GM12878 (cell line): Measurements from ENCODE around the gene MBD5. TPM values are rescaled to one million over a fixed set of nuclear protein-coding genes. Genes with fewer than 3 reads are reported as not detected.

Source experiments
- BCL3 ChIP-seq: IDR thresholded peaks from 2 replicates; pipeline ENCODE4 v1.6.1; 2011; ENCODE audit warnings: borderline replicate concordance, low read depth, mild to moderate bottlenecking, moderate library complexity, low read length; ENCODE audit not compliant: insufficient read depth, poor library complexity, severe bottlenecking
- PBX3 ChIP-seq: IDR thresholded peaks from 2 replicates; pipeline ENCODE4 v1.6.1; 2011; ENCODE audit warnings: mild to moderate bottlenecking, low read depth, low read length, moderate library complexity; ENCODE audit not compliant: insufficient replicate concordance
- RELB ChIP-seq: fragments of 450-650 bp; IDR thresholded peaks from 2 replicates; pipeline ENCODE4 v1.6.1; 2017; ENCODE audit warnings: low read depth, mild to moderate bottlenecking, moderate library complexity
- TCF3 ChIP-seq: IDR thresholded peaks from 2 replicates; pipeline ENCODE4 v1.6.1; 2012; ENCODE audit warnings: low read depth, mild to moderate bottlenecking, low read length, borderline replicate concordance; ENCODE audit not compliant: insufficient read depth
- USF1 ChIP-seq: IDR thresholded peaks from 2 replicates; pipeline ENCODE4 v1.6.1; 2011; ENCODE audit warnings: borderline replicate concordance, low read depth, mild to moderate bottlenecking, moderate library complexity, mixed read lengths, low read length; ENCODE audit not compliant: insufficient read depth; ENCODE audit errors: extremely low read length
- polyA plus RNA-seq, 11 experiments: library from polyadenylated mRNA; depleted of rRNA in 4 of 11; unstranded in 6 of 11; stranded (reverse) in 5 of 11; fragments of >200 nt; fragmentation: Nextera tagmentation in 4 of 11; fragmentation: Illumina TruSeq in 1 of 11; extraction: Ambion mirVana in 4 of 11; extraction: Trizol in 1 of 11; gene quantifications; 1 replicate in 1 of 11; 2 replicates in 10 of 11; pipeline versions ENCODE4 v1.2.1 to v1.2.3, GENCODE V29; 2011 to 2016; ENCODE audit warnings: inconsistent platforms in 2 of 11, missing spikeins in 2 of 11, low read depth in 1 of 11
- total RNA-seq, 4 experiments: library from RNA; depleted of rRNA in 3 of 4; stranded (reverse); fragments of >200 nt in 3 of 4; fragmentation: Illumina TruSeq in 1 of 4; extraction: Trizol in 1 of 4; gene quantifications; 2 replicates each; pipeline versions ENCODE4 v1.2.1 to v1.2.3, GENCODE V29; 2013 to 2021

Gene MBD5
- total and polyA plus RNA-seq, 10 of the 15 experiments (the other 5 are each of a cell fraction or from before 2014, with no cell fraction given) = 7.4 to 58.0 (median 21.2) TPM

- TF ChIP-seq USF1 = no peak
- no peak for TF ChIP-seq BCL3
- TF ChIP-seq RELB = no peak
- no peak for TF ChIP-seq PBX3
- no peak for TF ChIP-seq TCF3
These were observed 6.3 kb upstream of the MBD5 start (continued) for GRCh38 chr2:148014616-148015015.
